Activated CD4-positive, alpha-beta memory T cell treated with anti-CD3 and anti-CD28 coated beads for 36 hours (primary cell): Measurements from ENCODE around the gene HLA-DMB. TPM values are rescaled to one million over a fixed set of nuclear protein-coding genes. Genes with fewer than 3 reads are reported as not detected.
A peak's percentile ranks its signal among the peaks of the same experiment; 100 is the strongest.

ENCODE experiments used
- CTCF ChIA-PET: fragments of 350-600 bp; sonication (Branson Sonifier 250); formaldehyde crosslinking; loops from one replicate; lab custom pipeline; 2021; ENCODE audit warnings: antibody characterized with exemption, inconsistent platforms; lab: Charles Lee
- POLR2A ChIA-PET: fragments of 350-600 bp; sonication (Branson Sonifier 250); formaldehyde crosslinking; loops from one replicate; lab custom pipeline; 2021; ENCODE audit warnings: antibody characterized with exemption; lab: Charles Lee
- DNase-seq: peaks from one replicate; pipeline ENCODE4 v3.0.0-alpha.2; 2020
- H3K27ac Mint-ChIP-seq: one replicate; pipeline ENCODE4 v1.8.0; 2021; ENCODE audit warnings: mixed read lengths
- H3K27me3 Mint-ChIP-seq: one replicate; pipeline ENCODE4 v1.8.0; 2021; ENCODE audit warnings: mixed read lengths
- H3K36me3 Mint-ChIP-seq: one replicate; pipeline ENCODE4 v1.8.0; 2021; ENCODE audit warnings: mixed read lengths
- H3K4me1 Mint-ChIP-seq: one replicate; pipeline ENCODE4 v1.8.0; 2021; ENCODE audit warnings: low read depth, mixed read lengths
- H3K4me3 Mint-ChIP-seq: one replicate; pipeline ENCODE4 v1.8.0; 2021; ENCODE audit warnings: mild to moderate bottlenecking, mixed read lengths
- H3K9me3 Mint-ChIP-seq: one replicate; pipeline ENCODE4 v1.8.0; 2021; ENCODE audit warnings: mixed read lengths
- intact Hi-C: fragments of 100-400 bp; cut with micrococcal nuclease; formaldehyde crosslinking; loops from one replicate; pipeline ENCODE4 v1.15.1; 2023
- total RNA-seq, 2 experiments: library from RNA; stranded (reverse); gene quantifications; one replicate each; pipeline ENCODE4 v1.2.3, GENCODE V29; 2021

The HLA-DMB gene
- total RNA-seq, 2 experiments from 2014 or later: 1.6 to 1.9 TPM

GRCh38 chr6:32936239-32937152, 4.3 kb downstream of the HLA-DMB start:
- H3K27ac Mint-ChIP-seq: no peak overlapping the region
- H3K36me3 Mint-ChIP-seq: no peaks in the 10 kb centered on the region
- no peaks in the 10 kb centered on the region for H3K9me3 Mint-ChIP-seq
- intact Hi-C loops: no loop called here
- H3K4me1 Mint-ChIP-seq: peaks cover 18% of the 10 kb centered on the region
- ChIA-PET POLR2A (interaction anchor here (1.7 kb wide), 1 partner anchor 36 kb away, joined by 6 read pairs; no protein-coding TSS in a partner anchor), CTCF (interaction anchor here (0.7 to 13.1 kb wide), 6 partner anchors 11 to 68 kb away, joined by 3 to 384 read pairs (median 32); partner anchors contain the start of genes BRD2 and HLA-DMA)
- DNase-seq: no peak
- no peak overlapping the region for H3K4me3 Mint-ChIP-seq
- no peaks in the 10 kb centered on the region for H3K27me3 Mint-ChIP-seq

- H3K27me3 Mint-ChIP-seq: no peaks in the 10 kb centered on the region
- H3K9me3 Mint-ChIP-seq: no peaks in the 10 kb centered on the region
- ChIA-PET CTCF (interaction anchor here (0.7 to 13.1 kb wide), 6 partner anchors 12 to 68 kb away, joined by 3 to 384 read pairs (median 32); partner anchors contain the start of genes BRD2 and HLA-DMA), POLR2A (interaction anchor here (1.7 kb wide), 1 partner anchor 36 kb away, joined by 6 read pairs; no protein-coding TSS in a partner anchor)
- H3K36me3 Mint-ChIP-seq: no peaks in the 10 kb centered on the region
- no peak for DNase-seq
- intact Hi-C loops: no loop called here
- H3K4me3 Mint-ChIP-seq: no peak overlapping the region
- H3K27ac Mint-ChIP-seq: no peak overlapping the region
- H3K4me1 Mint-ChIP-seq: peaks cover 10% of the 10 kb centered on the region
Measured at GRCh38 chr6:32935551-32936238, 5.1 kb downstream of the HLA-DMB start.

GRCh38 chr6:32933661-32934085, 7.2 kb downstream of the HLA-DMB start:
- Mint-ChIP-seq H3K27me3 (no peaks in the 10 kb centered on the region), H3K9me3 (no peaks in the 10 kb centered on the region), H3K4me1 (no peaks in the 10 kb centered on the region), H3K27ac (no peak overlapping the region), H3K4me3 (no peak overlapping the region), H3K36me3 (no peaks in the 10 kb centered on the region)
- intact Hi-C loops: loop anchor here (1.0 to 5.0 kb wide), 3 partner anchors 20 to 51 kb away; partner anchors contain the start of genes BRD2 and HLA-DMA
- ChIA-PET CTCF (interaction anchor here (0.6 to 13.1 kb wide), 47 partner anchors 8 to 316 kb away, joined by 3 to 384 read pairs (median 5); partner anchors contain the start of genes BRD2, HLA-DMA, HLA-DPA1 and TAP2), POLR2A (interaction anchor here (0.7 to 1.6 kb wide), 8 partner anchors 21 to 80 kb away, joined by 3 to 18 read pairs (median 4); partner anchors contain the start of gene TAP1)
- peak; percentile 84 for DNase-seq

- Mint-ChIP-seq H3K27ac (no peak overlapping the region), H3K9me3 (no peaks in the 10 kb centered on the region), H3K4me1 (no peaks in the 10 kb centered on the region), H3K36me3 (no peaks in the 10 kb centered on the region), H3K27me3 (no peaks in the 10 kb centered on the region), H3K4me3 (no peak overlapping the region)
- intact Hi-C loops: loop anchor here (5.0 kb wide), 1 partner anchor 35 kb away; the partner anchor contains the start of gene BRD2
- POLR2A ChIA-PET: interaction anchor here (1.0 to 1.5 kb wide), 3 partner anchors 34 to 79 kb away, joined by 3 to 6 read pairs (median 5); partner anchors contain the start of gene TAP1
- no peak for DNase-seq
- CTCF ChIA-PET: interaction anchor here (1.1 to 13.1 kb wide), 14 partner anchors 11 to 114 kb away, joined by 3 to 384 read pairs (median 21); partner anchors contain the start of genes BRD2, HLA-DMA and TAP2
Measured at GRCh38 chr6:32932132-32932868, 8.5 kb downstream of the HLA-DMB start.

GRCh38 chr6:32931211-32931610, 9.6 kb downstream of the HLA-DMB start:
- intact Hi-C loops: loop anchor here (5.0 kb wide), 1 partner anchor 36 kb away; the partner anchor contains the start of gene BRD2
- POLR2A ChIA-PET: interaction anchor here (1.0 kb wide), 1 partner anchor 37 kb away, joined by 3 read pairs; no protein-coding TSS in a partner anchor
- Mint-ChIP-seq H3K27ac (no peak overlapping the region), H3K4me1 (no peaks in the 10 kb centered on the region), H3K9me3 (no peaks in the 10 kb centered on the region), H3K36me3 (no peaks in the 10 kb centered on the region), H3K27me3 (no peaks in the 10 kb centered on the region), H3K4me3 (no peak overlapping the region)
- CTCF ChIA-PET: interaction anchor here (1.0 to 13.1 kb wide), 7 partner anchors 12 to 53 kb away, joined by 3 to 384 read pairs (median 54); partner anchors contain the start of genes BRD2 and HLA-DMA
- no peak for DNase-seq

- POLR2A ChIA-PET: no interaction called here
- H3K36me3 Mint-ChIP-seq: no peaks in the 10 kb centered on the region
Measured at GRCh38 chr6:32922083-32922482, 18.7 kb downstream of the HLA-DMB start.

GRCh38 chr6:32920715-32921114, 20.1 kb downstream of the HLA-DMB start:
- H3K27me3 Mint-ChIP-seq: peaks cover 4% of the 10 kb centered on the region
- no peaks in the 10 kb centered on the region for H3K36me3 Mint-ChIP-seq
- H3K4me3 Mint-ChIP-seq: no peak overlapping the region
- POLR2A ChIA-PET: no interaction called here
- intact Hi-C loops: no loop called here
- DNase-seq: no peak
- no peaks in the 10 kb centered on the region for H3K9me3 Mint-ChIP-seq
- CTCF ChIA-PET: interaction anchor here (1.0 to 1.4 kb wide), 3 partner anchors 13 to 64 kb away, joined by 3 to 4 read pairs (median 3); no protein-coding TSS in a partner anchor
- H3K27ac Mint-ChIP-seq: no peak overlapping the region
- peaks cover 4% of the 10 kb centered on the region for H3K4me1 Mint-ChIP-seq

More at GRCh38 chr6:32922083-32922482, 18.7 kb downstream of the HLA-DMB start:
- no peak for DNase-seq
- peaks cover under 1% of the 10 kb centered on the region for H3K4me1 Mint-ChIP-seq
- no peaks in the 10 kb centered on the region for H3K9me3 Mint-ChIP-seq
- intact Hi-C loops: no loop called here
- CTCF ChIA-PET: interaction anchor here (1.4 kb wide), 1 partner anchor 63 kb away, joined by 4 read pairs; no protein-coding TSS in a partner anchor
- no peak overlapping the region for H3K27ac Mint-ChIP-seq
- no peak overlapping the region for H3K4me3 Mint-ChIP-seq
- peaks cover 4% of the 10 kb centered on the region for H3K27me3 Mint-ChIP-seq

- H3K4me1 Mint-ChIP-seq: peaks cover 4% of the 10 kb centered on the region
- H3K27ac Mint-ChIP-seq: no peak overlapping the region
- no peak for DNase-seq
- POLR2A ChIA-PET: no interaction called here
- no peaks in the 10 kb centered on the region for H3K36me3 Mint-ChIP-seq
- intact Hi-C loops: no loop called here
- CTCF ChIA-PET: interaction anchor here (0.6 to 3.6 kb wide), 7 partner anchors 20 to 72 kb away, joined by 3 to 28 read pairs (median 8); partner anchors contain the start of gene HLA-DMA
- peaks cover 15% of the 10 kb centered on the region for H3K27me3 Mint-ChIP-seq
- no peak overlapping the region for H3K4me3 Mint-ChIP-seq
- no peaks in the 10 kb centered on the region for H3K9me3 Mint-ChIP-seq
Measured at GRCh38 chr6:32912951-32913350, 27.9 kb downstream of the HLA-DMB start.

- intact Hi-C loops: no loop called here
- H3K27ac Mint-ChIP-seq: no peak overlapping the region
- peaks cover 15% of the 10 kb centered on the region for H3K27me3 Mint-ChIP-seq
- H3K4me1 Mint-ChIP-seq: no peaks in the 10 kb centered on the region
- no peaks in the 10 kb centered on the region for H3K36me3 Mint-ChIP-seq
- POLR2A ChIA-PET: no interaction called here
- DNase-seq: no peak
- CTCF ChIA-PET: interaction anchor here (2.8 kb wide), 1 partner anchor 25 kb away, joined by 7 read pairs; no protein-coding TSS in a partner anchor
- no peak overlapping the region for H3K4me3 Mint-ChIP-seq
- no peaks in the 10 kb centered on the region for H3K9me3 Mint-ChIP-seq
Measured at GRCh38 chr6:32908897-32909296, 31.9 kb downstream of the HLA-DMB start.

- no peaks in the 10 kb centered on the region for H3K36me3 Mint-ChIP-seq
- DNase-seq: no peak
- no peaks in the 10 kb centered on the region for H3K4me1 Mint-ChIP-seq
- intact Hi-C loops: no loop called here
- H3K4me3 Mint-ChIP-seq: no peak overlapping the region
- CTCF ChIA-PET: interaction anchor here (1.8 to 2.8 kb wide), 2 partner anchors 27 to 78 kb away, joined by 7 read pairs; no protein-coding TSS in a partner anchor
- H3K9me3 Mint-ChIP-seq: no peaks in the 10 kb centered on the region
- no peak overlapping the region for H3K27ac Mint-ChIP-seq
- peaks cover 11% of the 10 kb centered on the region for H3K27me3 Mint-ChIP-seq
- POLR2A ChIA-PET: no interaction called here
Measured at GRCh38 chr6:32906539-32906938, 34.3 kb downstream of the HLA-DMB start.
